Peyer's patch (tissue), 4 donors: ENCODE measurements around the gene RAB9A. TPM values are rescaled to one million over a fixed set of nuclear protein-coding genes. Genes with fewer than 3 reads are reported as not detected.

ENCODE experiments used
- DNase-seq, 3 donors: peaks; one replicate each; pipeline ENCODE4 v3.0.0-alpha.2; 2017 to 2019
- H3K27ac ChIP-seq, 4 donors: fragments of 200-600 bp; sonication (generic); one replicate each; pipeline ENCODE4 v1.5.1; 2016 to 2019
- H3K27me3 ChIP-seq, 2 donors: fragments of 200-600 bp; sonication (generic); one replicate each; pipeline ENCODE4 v1.5.1; 2019
- H3K36me3 ChIP-seq, 3 donors: fragments of 200-600 bp; sonication (generic); one replicate each; pipeline ENCODE4 v1.5.1; 2016 to 2019
- H3K4me1 ChIP-seq, 4 donors: fragments of 200-600 bp; sonication (generic); one replicate each; pipeline ENCODE4 v1.5.1; 2016 to 2019
- H3K4me3 ChIP-seq, 4 donors: fragments of 200-600 bp; sonication (generic); 1 replicate in 3 of 4; 2 replicates in 1 of 4; pipeline ENCODE4 v1.5.1; 2016 to 2019; ENCODE audit warnings: mild to moderate bottlenecking in 1 of 4
- H3K9me3 ChIP-seq, 4 donors: fragments of 200-600 bp; sonication (generic); one replicate each; pipeline ENCODE4 v1.5.1; 2016 to 2019; ENCODE audit warnings: mild to moderate bottlenecking in 1 of 4
- CTCF ChIP-seq, 6 experiments: fragments of 450-650 bp in 4 of 6; fragments of 200-600 bp in 2 of 6; sonication (generic) in 1 of 6; IDR thresholded peaks; one replicate each; pipeline ENCODE4 v1.5.1; 2017 to 2019; ENCODE audit warnings: antibody characterized with exemption in 6 of 6, mild to moderate bottlenecking in 3 of 6, moderate library complexity in 1 of 6
- POLR2A ChIP-seq, 2 donors: fragments of 450-650 bp; IDR thresholded peaks; one replicate each; pipeline ENCODE4 v1.5.1; 2017; ENCODE audit warnings: antibody characterized with exemption in 2 of 2, mild to moderate bottlenecking in 2 of 2, moderate library complexity in 2 of 2
- total RNA-seq, 4 donors: library from RNA; depleted of rRNA; stranded (reverse); fragments of >200 nt; gene quantifications; one replicate each; pipeline ENCODE4 v1.1.0, GENCODE V29; 2016

RAB9A gene
- total RNA-seq, 4 donors from 2014 or later = 8.9 to 56.9 (median 12.8) TPM

DNA sequence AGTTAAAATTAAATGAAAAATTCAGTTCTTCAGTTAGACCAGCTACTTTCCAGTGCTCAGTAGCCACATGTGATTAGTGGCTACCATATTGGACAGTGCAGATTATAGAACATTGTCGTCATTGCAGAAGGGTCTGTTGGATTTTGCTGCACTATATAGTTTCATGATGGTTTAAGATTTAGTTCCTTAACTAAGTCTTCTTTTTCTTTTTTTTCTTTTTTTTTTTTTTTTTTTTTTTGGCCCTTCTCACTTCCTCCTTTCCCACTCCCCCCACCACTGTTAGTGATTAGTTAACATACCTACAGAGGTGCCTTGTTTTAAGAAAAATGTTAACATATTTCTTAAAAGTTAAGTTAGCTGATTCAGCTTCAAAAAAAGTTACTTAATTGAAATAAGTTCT lies 9.0 kb downstream of the RAB9A start:
- no peaks in the 10 kb centered on the region for H3K27me3 ChIP-seq
- TF ChIP-seq POLR2A (IDR thresholded peaks at IDR 0.05) (no peak), CTCF (IDR thresholded peaks at IDR 0.05) (no peak)
- no peak overlapping the region for H3K4me3 ChIP-seq
- no peak for DNase-seq
- no peaks in the 10 kb centered on the region for H3K36me3 ChIP-seq
- H3K4me1 ChIP-seq = peaks cover 0 to 29% (median 5%) of the 10 kb centered on the region in 4 donors
- H3K9me3 ChIP-seq = no peaks in the 10 kb centered on the region
- H3K27ac ChIP-seq = peak overlapping the region in 2 of 4 donors; percentile 39 to 48

DNA sequence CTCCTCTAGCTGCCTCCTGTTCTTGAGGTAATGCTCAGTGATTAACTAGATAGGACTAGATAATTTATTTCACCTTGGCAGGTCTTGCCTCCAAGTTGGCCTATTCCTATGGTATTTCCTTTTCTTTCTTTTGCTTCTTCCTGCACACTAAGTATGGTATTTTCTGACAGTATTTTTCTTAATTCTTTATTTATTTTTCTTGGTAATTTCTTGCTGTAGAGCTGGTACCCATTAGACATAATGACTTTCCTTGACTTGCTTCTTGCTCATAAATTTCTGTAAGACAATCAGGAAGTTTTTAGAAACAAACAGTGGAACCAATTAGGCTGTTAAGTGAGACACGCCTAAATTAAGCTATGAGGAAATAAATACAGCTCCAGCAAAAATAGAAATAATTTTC lies 9.5 kb downstream of the RAB9A start:
- Histone ChIP-seq H3K27me3 (no peaks in the 10 kb centered on the region), H3K27ac (peak overlapping the region in 2 of 4 donors; percentile 17 to 39), H3K36me3 (no peaks in the 10 kb centered on the region), H3K4me1 (peaks cover 0 to 29% (median 5%) of the 10 kb centered on the region in 4 donors), H3K4me3 (no peak overlapping the region), H3K9me3 (no peaks in the 10 kb centered on the region)
- no peak for DNase-seq
- TF ChIP-seq CTCF (IDR thresholded peaks at IDR 0.05) = no peak

DNA sequence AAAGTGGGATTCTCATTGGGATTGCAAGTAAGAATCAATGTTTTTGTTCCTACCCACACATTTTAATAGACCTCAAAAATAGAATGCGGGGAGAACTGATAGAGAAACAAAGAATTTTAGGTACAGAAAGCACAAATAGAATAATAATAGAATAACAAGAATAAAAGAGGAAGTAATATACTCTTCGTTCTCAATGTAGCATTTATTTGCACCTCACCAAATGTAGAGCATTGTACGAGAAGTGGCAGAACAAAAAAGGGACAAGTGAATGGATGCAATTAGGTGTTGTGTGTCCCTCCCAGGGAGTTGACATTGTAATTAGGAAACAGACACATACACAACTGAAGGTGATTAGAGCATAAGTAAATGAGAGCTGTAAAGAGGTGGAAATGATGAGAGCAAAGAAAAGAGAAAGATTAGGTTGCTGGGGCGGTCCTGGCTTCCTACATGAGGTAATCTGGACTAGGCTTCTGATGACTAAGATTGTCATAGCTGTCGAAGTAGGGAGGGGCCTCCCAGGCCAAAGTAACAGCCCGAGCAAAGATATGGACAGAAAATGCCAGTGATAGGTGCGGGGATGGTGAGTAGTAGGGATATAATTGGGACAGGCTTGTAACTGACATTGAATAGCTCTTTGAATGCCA lies 10.4 kb downstream of the RAB9A start:
- Histone ChIP-seq H3K36me3 (no peaks in the 10 kb centered on the region), H3K9me3 (no peaks in the 10 kb centered on the region), H3K4me3 (no peak overlapping the region), H3K27ac (peak overlapping the region in 3 of 4 donors; percentile 17 to 39 (median 25)), H3K27me3 (no peaks in the 10 kb centered on the region), H3K4me1 (peaks cover 0 to 27% (median 1%) of the 10 kb centered on the region in 4 donors)
- TF ChIP-seq POLR2A (IDR thresholded peaks at IDR 0.05) = no peak
- TF ChIP-seq CTCF (IDR thresholded peaks at IDR 0.05) = no peak
- DNase-seq = peak in 2 of 3 donors; percentile 46 to 72

GRCh38 chrX:13700380-13700779 lies 11.5 kb downstream of the RAB9A start:
- Histone ChIP-seq H3K4me3 (no peak overlapping the region), H3K4me1 (peaks cover 0 to 16% (median 0%) of the 10 kb centered on the region in 4 donors), H3K27me3 (no peaks in the 10 kb centered on the region), H3K27ac (no peak overlapping the region), H3K36me3 (no peaks in the 10 kb centered on the region), H3K9me3 (no peaks in the 10 kb centered on the region)
- no peak for DNase-seq
- TF ChIP-seq POLR2A (IDR thresholded peaks at IDR 0.05) (no peak), CTCF (IDR thresholded peaks at IDR 0.05) (no peak)

GRCh38 chrX:13702111-13702789 lies 13.3 kb downstream of the RAB9A start:
- H3K4me3 ChIP-seq = no peak overlapping the region
- DNase-seq = no peak
- H3K4me1 ChIP-seq = peaks cover 0 to 15% (median 0%) of the 10 kb centered on the region in 4 donors
- no peaks in the 10 kb centered on the region for H3K9me3 ChIP-seq
- TF ChIP-seq POLR2A (IDR thresholded peaks at IDR 0.05) = no peak
- TF ChIP-seq CTCF (IDR thresholded peaks at IDR 0.05) = no peak
- no peaks in the 10 kb centered on the region for H3K36me3 ChIP-seq
- no peaks in the 10 kb centered on the region for H3K27me3 ChIP-seq
- H3K27ac ChIP-seq = no peak overlapping the region
